NCI-H82 (cell line): ENCODE results near the gene AIFM3.

Source experiments
- DNase-seq: peaks from one replicate; lab custom pipeline; 2025; lab: John Stamatoyannopoulos, UW

Gene AIFM3

DNA sequence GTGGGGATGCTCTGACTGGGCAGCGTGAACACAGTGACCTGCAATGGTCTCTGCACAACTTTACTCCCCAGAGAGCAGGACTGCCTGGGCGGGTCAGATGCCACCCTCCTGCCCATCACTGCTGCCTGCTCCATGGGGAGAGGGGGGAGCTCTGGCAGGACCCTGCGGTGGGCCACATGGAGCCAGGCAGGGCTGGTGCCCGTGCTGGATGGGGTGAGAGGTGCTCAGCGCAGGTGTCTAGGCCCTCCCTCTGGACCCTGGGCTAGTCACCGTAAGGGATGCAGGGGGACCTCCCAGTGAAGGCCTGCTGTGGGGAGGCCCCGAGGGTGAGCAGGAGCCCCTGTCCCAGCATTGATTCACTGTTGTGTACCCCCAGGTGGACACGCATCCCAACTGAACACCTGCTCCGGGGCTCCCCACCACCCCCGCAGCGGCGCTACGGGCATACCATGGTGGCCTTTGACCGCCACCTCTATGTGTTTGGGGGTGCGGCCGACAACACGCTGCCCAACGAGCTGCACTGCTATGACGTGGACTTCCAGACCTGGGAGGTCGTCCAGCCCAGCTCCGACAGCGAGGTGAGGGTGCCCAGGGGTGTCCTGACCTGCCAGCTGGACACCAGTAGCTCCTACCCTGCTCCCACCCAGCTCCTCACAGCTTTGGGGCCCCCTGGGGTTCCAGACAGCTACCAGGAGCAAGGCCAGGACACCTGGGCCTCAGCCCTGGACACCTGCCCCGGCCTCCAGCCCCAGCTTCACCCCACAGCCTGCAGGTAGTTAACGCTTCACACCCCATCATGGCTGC is 24.4 kb downstream of the AIFM3 start:
- DNase-seq: no peak

DNA sequence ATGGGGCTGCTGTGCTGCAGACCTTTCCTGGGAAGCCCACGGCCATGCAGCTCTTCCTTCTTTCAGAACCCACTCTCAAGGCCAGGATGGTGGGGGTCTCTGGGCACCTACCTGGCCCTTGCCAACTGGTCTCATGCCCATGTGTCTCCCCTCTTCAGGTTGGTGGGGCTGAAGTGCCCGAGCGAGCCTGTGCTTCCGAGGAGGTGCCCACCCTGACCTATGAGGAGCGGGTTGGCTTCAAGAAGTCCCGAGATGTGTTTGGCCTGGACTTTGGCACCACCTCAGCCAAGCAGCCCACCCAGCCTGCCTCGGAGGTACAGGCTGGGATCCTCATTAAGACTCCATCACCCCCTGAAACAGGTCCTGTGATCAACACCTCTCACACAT is 25.0 kb downstream of the AIFM3 start:
- DNase-seq: no peak

DNA sequence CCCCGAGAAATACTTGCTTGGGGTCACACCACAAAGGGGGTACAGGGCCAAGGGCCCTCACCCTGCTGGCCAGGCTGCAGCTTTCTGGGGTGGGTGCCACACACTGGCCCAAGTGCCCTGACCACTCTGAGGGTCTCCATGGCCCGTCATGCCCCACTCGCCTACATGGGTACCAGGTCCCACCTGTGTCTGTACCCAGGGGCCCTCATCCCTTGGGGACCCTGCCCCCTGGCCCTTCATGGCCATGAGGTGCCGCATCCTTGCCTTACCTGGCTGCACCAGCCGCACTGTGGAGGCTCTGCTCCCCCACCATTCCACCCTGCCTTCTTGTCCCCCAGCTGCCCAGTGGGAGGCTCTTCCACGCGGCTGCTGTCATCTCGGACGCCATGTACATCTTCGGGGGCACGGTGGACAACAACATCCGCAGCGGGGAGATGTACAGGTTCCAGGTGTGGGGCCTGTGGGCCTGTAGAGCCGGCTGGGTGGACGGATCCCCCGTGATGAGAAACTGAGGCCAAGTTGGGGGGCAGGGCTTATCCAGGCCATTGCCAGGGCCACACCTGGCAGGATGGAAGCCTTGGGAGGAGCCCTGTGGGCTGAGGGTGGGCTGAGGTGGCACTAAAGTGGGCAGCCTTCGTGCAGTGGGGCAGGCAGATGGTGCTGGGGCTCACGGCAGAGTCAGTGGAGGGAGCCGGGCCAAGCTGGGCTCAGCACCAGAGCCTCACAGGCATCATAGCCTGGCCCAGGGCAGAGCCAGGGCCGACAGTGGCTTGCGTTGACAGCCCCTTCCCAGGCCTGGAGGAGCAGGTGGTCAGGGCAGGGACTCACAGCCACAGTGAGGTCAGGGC is 25.6 kb downstream of the AIFM3 start:
- DNase-seq: no peak

DNA sequence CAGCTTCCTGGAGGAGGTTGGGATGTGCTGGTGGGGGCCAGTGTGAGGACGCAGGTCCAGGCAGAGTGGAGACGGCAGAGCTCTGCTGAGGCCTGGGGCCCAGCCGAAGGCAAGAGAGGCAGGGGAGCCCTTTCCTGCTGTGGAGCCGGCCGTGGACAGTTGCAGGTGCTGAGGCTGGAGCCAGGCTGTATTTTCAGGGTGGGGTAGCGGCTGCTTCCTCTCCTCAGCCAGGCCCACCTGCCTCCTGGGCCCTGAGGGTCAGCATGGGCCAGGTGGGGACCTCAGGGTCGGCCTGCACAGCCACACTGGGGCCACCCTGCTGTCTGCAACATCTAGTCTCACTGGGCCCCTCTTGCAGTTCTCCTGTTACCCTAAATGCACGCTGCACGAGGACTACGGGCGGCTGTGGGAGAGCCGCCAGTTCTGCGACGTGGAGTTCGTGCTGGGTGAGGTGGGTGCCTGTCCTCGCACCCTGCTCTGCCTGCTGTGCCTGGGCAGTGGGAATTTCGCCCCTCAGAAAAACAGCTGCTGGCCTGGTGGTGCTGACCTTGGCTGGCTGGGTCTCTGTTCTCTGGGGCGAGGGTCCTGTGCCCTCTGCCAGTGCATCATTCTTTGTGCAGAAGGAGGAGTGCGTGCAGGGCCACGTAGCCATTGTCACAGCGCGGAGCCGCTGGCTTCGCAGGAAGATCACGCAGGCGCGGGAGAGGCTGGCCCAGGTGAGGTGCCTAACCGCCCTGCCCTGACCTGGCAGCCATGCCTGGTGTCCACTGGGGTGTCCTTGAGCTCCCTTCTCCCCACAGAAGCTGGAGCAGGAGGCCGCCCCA is 26.5 kb downstream of the AIFM3 start:
- no peak for DNase-seq

DNA sequence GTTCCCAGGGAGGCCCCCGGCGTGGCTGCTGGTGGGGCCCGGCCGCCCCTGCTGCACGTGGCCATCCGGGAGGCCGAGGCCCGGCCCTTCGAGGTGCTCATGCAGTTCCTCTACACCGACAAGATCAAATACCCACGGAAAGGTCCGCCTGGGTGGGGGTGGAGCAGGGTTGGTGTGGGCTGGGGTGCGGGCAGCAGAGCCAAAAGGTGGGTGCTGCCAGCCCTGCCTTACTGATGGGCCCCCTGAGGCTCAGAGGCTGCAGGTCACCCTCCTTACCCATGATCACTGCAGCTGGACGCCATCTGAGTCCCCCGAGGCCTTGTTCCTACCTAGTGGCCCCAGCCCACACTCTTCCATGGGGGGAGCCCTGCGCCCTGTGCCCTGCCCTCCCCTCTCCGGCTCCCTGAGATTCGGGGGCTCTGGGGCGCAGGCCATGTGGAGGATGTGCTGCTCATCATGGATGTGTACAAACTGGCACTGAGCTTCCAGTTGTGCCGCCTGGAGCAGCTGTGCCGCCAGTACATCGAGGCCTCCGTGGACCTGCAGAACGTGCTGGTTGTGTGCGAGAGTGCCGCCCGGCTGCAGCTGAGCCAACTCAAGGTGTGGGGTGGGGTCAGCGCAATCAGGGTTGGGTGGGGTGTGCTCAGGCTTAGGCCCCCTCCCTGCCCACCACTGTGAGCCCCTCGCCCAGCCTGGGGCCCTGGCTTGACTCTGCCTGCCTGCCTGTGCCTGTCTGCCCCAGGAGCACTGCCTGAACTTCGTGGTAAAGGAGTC is 27.3 kb downstream of the AIFM3 start:
- no peak for DNase-seq

DNA sequence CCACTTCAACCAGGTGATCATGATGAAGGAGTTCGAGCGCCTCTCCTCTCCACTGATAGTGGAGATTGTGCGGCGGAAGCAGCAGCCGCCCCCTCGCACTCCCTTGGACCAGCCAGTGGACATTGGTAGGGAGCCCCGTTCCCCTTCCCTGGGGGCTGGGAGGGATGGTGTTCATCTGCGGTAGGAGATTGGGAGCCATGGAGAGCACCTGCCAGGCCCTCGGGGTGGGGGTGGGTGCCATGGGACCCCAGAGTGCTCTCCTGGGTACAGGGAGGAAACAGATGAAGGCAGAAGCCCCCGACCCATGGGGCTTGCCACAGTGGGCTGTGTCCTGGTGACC is 27.8 kb downstream of the AIFM3 start:
- no peak for DNase-seq

DNA sequence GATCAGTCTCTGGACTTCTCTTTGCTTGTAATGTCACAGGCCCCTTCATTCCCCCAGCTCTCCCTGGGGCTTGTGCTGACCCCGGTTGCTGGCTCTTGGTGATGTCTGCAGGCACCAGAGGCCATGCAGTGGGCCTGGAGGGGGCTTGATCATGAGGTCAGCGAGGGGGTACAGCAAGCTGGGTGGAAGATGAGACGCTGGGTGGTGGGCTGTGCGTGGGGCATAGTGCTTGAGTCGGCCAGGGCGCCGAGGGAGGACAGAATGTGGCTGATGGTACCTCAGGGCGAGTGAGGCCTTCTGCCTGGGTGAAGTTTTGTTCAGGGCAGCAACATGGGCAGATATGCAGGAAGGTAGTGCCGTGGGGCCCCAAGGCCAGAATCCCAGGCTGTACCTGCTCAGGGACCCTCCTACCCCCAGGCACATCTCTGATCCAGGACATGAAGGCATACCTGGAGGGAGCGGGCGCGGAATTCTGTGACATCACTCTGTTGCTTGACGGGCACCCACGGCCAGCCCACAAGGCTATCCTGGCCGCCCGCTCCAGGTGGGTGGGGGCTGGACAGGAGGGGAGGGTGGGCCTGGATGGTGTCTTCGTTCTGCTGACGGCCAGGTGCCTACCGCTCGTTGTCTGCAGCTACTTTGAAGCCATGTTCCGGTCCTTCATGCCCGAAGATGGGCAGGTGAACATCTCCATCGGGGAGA is 28.4 kb downstream of the AIFM3 start:
- DNase-seq: no peak

DNA sequence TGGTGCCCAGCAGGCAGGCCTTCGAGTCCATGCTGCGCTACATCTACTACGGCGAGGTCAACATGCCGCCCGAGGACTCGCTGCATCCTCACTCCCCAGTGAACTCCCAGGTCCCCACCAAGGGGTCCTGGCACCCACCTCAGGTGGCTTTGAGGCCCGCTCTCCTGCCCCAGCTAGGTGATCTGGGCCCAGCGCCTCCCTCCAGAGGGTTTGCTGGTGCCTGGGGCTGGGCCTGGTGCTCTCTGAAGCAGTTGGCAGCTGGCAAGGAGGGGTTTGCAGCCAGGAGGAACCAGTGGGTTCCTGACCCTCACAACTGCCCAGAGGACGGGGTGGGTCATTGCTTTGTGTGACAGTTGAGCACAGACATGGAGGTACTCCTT is 29.0 kb downstream of the AIFM3 start:
- DNase-seq: no peak

DNA sequence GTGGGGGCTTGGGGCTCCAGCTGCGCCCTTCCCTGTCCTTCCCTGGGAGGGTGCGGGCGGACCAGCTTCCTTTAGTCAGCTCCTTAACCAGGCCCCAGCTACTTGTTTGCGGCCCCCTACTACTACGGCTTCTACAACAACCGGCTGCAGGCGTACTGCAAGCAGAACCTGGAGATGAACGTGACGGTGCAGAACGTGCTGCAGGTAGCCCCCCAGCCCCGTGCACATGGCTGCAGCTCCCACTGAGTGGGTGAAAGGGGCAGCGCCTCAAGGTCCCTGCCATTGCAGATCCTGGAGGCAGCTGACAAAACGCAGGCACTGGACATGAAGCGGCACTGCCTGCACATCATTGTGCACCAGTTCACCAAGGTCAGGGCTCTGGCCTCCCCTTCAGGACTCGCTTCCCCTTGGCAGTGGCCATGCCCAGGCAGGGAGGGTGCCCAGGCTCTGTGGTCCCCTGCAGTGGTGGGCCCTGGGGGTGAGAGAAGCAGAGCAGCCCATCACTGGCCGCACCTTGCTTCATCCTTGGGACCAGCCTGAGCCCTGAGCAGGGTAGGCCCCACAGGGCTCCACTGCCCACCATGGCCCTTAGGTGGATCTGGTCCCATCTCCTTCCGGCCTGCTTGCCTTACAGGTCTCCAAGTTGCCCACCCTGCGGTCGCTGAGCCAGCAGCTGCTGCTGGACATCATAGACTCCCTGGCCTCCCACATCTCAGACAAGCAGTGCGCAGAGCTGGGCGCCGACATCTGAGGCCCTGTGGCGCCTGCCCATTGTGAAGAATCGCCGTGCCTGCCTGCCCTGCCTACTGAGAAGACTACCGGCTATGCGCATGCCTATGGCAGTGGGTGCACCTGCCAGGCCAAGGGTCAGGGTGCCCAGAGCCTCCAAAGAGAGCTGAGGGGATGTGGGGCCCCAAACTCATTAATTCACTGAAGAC is 29.8 kb downstream of the AIFM3 start:
- no peak for DNase-seq

DNA sequence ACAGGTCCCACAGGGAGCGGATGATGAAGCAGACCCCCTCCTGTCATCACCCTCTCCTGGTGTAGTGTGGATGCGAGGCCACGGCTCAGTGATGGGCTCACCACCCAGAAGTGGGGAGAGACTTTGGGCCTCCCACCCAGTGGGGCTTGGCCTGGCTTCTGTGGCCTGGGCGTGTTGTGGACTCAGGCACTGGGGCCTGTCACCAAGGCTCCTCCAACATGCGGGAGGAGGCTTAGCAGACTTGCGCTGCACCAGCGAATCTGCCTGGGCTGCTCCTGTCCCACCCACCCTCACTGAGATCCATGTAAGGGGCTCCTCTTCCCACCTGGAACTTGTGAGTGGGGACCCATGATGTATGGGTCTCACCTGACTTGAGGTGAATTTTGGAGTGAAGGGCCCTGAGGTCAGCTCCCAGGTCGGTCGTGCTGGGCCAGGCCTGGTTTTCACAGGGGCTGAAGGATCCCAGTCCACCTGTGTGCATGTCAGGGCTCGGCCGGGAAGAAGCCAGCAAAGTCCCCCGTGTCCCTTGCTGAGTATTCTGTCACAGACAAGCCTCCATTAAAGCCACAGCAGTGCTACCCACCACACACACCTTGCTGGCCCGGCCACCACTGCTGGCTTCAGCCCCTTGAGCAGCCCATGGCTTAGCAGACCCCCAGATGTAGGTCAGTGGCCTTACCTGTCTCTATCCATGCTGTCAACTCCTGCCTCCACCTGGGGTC is 30.6 kb downstream of the AIFM3 start:
- no peak for DNase-seq

DNA sequence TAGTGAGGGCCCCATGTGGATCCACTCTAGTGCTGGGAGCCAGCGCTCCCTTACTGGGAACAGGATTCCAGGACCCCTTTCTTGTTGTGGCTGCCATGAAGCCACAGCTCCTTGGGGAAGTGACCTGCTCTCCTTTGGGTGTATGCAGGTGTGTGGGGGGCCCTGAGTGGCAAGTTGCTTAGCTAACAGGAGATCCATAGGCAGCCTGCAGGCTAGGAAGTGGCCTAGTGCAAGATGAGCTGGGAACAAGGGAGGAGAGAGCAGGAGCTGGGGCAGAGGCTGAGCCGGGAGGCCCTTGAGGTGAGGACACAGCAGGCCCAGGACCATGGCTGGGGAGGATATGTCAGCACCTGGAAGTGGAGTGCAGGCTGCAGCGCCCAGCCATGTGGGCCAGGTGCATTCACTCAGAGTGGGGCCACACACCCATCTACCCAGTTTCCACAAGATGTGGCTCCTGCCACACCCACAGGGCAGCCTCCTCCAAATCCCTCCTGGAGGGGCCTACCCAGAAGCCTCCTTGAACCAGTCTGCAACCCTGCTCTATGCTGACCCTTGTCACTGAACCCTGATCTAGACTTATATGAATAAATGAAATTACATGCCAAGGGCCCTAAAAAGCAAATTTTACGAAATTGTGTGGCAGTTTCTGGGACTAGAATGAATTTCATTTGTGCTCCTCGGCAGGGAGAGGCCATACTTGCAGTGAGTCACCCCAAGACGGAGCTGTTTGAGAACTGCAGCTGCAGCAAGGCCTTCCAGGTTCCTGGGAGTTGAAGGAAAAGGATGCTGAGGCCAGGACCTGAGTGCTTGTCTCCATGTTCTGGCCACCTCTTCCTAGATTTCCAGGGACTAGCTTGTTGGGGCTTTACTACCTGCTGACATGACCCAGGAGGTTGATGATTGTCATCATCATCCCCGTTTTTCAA is 31.6 kb downstream of the AIFM3 start:
- DNase-seq: no peak

DNA sequence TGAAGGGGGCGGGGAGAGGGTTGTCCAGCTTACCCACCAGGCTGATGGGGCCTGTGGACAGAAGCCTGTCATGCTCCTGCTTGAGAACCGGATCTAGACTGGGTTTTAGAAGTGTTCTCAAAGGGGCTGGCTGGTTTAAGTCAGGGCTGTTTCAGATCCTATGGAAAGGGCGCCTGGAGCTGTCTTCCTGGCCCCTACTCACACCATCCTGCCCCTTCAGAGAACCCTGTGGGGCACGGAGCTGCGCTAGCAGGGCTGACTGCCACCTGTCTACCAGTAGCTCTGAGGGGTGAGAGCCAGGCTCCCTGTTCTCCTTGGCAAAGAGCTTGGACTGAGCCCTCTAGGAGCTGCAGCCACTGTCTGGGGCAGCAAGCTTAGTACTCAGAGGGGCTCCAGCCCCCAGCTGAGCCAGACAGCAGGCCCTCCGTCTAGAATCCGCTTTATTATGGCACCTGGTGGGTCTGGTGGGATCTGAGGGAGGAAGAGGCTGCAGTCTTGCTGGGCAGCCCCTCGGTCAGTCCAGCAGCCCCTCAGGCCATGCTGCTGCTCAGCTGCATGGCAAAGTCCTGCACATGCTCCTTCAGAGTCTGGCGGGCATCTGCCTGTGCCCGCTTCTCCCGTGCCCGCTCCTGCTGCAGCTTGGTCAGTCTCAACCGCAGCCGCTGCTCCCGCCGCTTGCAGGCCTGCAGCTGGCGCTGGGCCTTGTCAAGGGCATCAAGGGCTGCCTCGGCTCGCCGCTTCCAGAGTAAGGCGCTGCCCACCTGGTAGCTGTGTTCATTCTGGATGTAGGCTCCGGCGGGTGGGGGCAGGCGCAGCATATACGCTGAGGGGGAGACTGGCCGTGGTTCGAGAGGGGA is 32.5 kb downstream of the AIFM3 start:
- DNase-seq: no peak

DNA sequence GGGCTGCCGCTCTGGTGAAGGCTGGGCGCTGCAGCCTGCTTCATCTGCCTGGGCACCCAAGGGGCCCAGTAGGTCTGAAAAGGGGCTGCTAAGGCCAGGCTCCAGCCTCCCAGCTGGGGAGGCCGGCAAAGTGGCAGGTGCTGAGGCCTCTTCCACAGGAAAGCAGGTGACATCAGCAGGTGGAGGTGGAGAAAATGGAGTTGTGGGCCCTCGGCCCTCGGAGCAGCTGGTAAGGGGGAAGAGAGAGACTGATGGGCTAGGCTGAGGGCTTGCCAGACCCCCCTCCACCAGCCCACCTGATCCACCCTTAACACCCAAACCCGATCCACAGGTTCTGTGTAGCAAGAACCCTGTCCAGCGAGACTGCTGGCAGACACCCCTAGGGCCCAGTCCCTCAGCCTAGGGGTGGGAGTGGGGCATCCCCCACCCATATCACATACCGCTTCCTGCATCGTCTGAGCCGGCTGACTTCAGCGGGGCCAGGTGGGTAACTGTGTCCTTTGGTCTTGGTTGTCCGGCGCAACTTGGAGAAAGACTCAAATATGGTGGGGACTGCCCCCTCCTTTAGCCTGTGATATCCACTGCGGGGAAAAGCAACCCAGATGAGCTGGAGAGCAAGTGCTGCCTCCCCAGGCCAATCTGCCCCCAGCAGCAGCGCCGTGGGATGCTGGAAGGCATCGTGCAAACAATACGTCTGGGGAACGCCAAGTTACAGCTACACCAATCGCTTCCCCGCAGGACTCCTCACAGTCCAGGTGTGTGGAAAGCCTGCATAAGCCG is 33.3 kb downstream of the AIFM3 start:
- DNase-seq: no peak

DNA sequence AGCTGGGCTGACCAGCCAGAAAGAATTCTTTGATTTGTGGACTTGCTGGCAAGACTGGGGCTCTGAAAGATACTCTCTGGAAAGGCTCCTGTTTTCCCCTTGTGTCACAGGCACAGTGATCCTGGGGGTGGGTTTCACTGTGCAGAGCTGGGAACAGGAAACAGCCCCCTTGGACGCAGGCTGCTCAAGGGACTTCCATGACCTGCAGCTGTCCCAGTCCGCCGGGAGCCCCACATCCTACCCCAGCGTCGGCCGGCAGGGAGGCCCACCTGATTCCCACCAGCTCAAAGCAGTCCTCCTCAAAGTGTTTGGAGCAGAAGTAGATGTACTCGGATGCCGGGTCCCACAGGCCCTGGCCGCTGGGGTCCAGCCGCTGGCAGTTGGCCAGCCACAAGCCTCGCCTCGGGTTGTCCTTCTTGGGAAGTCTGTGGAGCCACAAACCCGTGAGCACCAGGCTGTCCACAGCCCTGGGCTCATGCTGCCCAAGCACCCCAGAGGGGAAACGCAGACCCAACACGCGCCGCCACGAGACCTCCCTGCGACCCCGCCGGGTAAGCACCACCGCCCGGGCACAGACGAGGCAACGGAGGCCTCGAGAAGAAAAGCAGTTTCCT is 34.0 kb downstream of the AIFM3 start:
- peak; percentile 27 for DNase-seq

DNA sequence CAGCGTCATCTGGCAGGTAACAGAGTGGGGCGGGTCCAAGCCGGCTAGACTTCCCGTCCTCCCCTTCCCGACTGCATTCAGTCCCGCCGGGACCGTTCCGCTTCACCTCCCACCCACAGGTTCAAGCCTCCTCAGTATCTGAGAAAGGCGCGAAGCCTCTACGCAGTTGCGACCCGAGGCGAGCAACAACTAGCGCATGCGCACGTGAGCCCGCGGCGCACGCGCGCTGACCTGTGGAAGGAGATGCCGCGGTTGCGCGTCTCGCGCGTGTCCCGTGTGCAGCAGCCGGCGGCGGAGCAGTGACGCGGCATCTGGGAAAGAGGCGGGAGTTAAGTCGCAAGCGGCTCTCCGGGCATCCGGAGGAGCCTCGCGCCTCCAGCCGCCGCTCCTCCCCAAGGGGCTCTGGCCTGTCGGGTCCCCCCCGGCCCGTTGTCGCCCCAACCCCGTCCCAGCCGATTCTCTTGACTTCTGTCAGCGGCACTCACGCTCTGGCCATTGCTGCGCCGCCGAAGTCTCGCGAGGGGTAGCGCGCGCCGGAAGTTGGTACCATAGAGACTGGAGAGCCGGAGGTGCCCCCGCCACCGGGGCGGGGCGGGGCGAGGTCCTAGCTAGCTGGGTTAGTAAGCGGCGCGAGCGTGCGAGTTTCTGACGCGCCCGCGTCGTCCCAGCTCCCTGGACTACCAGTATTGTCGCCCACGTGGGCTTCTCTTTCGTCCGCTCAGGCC is 34.7 kb downstream of the AIFM3 start, which contains the start of gene THAP7:
THAP7 (minus strand) TSS at position 518 of the 725 bp plus-strand sequence; CDS start at position 311, 207 bp downstream.
- DNase-seq: peak; percentile 96
